Measurements from ENCODE around the gene WDR37. TPM values are rescaled to one million over a fixed set of nuclear protein-coding genes. Genes with fewer than 3 reads are reported as not detected.

WDR37 gene
- total and polyA plus RNA-seq, 9 of the 15 experiments (the other 6 are each of a cell fraction or from before 2014, with no cell fraction given) = 2.3 to 11.6 (median 6.7) TPM

DNA sequence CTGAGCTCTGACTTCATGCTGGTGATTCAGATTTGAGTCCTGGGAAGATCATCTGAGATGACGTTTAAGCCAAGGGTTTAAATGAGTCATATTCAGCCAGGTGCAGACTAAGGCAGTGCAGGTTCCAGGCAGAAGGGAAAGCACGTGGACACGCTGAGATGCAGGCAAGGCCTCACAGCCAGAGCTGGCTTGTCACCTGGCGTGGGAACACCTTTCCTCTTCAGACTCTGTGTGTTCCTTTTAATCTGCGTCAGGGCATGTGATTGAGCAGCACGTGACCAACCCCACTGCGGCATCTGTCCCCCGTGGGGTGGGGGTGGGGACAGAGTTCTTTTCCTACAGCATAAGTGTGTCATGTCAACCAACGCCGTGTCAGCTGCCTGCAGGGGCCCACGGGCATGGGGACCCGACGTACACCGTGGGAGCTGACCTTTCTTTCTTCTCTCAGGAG, 19.8 kb upstream of the WDR37 start:
- peak overlapping the region in 1 of 2 experiments; percentile 65; a peak in 1 of 4 replicates for H3K9ac ChIP-seq (ENCODE audit: insufficient read depth in 1 of 2, low read depth in 2 of 2, low read length in 2 of 2)
- TF ChIP-seq JUND (IDR thresholded peaks at IDR 0.05; ENCODE audit: borderline replicate concordance, low read depth, low read length) (peak; percentile 60; the same call in 1 of the 2 replicates), JUND (tag; IDR thresholded peaks at IDR 0.05; ENCODE audit: borderline replicate concordance, low read depth, low read length) (no peak; the same call in 2 of the 3 replicates), FOSL1 (tag; conservative IDR thresholded peaks at IDR 0.05) (peak; percentile 70), CBFA2T3 (IDR thresholded peaks at IDR 0.05) (peak; percentile 23; the same call in 1 of the 2 replicates), CREM (IDR thresholded peaks at IDR 0.05; ENCODE audit: low read depth) (peak; percentile 22; the same call in 1 of the 2 replicates), USF1 (CRISPR knock-in tag; IDR thresholded peaks at IDR 0.05) (peak; percentile 39; the same call in 1 of the 2 replicates), JUN (IDR thresholded peaks at IDR 0.05; ENCODE audit: borderline replicate concordance, low read depth, low read length) (0 out of 2 replicates have a peak, but pooled peaks have one; percentile 36), JUN (CRISPR knock-in tag; IDR thresholded peaks at IDR 0.05; ENCODE audit: borderline replicate concordance) (no peak), UBTF (IDR thresholded peaks at IDR 0.05; ENCODE audit: borderline replicate concordance in 1 of 2, low read depth in 2 of 2, low read length in 2 of 2) (no peak), ARID1B (IDR thresholded peaks at IDR 0.05) (0 out of 2 replicates have a peak, but pooled peaks have one; percentile 16), CREB1 (IDR thresholded peaks at IDR 0.05) (no peak), CREB1 (CRISPR knock-in tag; IDR thresholded peaks at IDR 0.05) (0 out of 2 replicates have a peak, but pooled peaks have one; percentile 12)
- TF ChIP-seq, protein P1, sequence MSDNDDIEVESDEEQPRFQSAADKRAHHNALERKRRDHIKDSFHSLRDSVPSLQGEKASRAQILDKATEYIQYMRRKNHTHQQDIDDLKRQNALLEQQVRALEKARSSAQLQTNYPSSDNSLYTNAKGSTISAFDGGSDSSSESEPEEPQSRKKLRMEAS (CRISPR knock-in tag; IDR thresholded peaks at IDR 0.05) = peak; percentile 59
- TF ChIP-seq, protein P2, sequence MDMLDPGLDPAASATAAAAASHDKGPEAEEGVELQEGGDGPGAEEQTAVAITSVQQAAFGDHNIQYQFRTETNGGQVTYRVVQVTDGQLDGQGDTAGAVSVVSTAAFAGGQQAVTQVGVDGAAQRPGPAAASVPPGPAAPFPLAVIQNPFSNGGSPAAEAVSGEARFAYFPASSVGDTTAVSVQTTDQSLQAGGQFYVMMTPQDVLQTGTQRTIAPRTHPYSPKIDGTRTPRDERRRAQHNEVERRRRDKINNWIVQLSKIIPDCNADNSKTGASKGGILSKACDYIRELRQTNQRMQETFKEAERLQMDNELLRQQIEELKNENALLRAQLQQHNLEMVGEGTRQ (CRISPR knock-in tag; IDR thresholded peaks at IDR 0.05) = 0 out of 2 replicates have a peak, but pooled peaks have one; percentile 4

More for the DNA sequence above, 19.8 kb upstream of the WDR37 start:
- DNase-seq (ENCODE audit: extremely low read depth in 1 of 4, low spot score in 3 of 4) (peak in 1 of 4 experiments; percentile 28), ATAC-seq (peak; percentile 52), FAIRE-seq (no peak)
- no peak overlapping the region for H3K4me3 ChIP-seq
- no peaks in the 10 kb centered on the region for H3K79me2 ChIP-seq (ENCODE audit: control insufficient read depth, insufficient read depth, low read length)
- no peak overlapping the region for H3K27ac ChIP-seq (ENCODE audit: extremely low read depth, low read depth, low read length)
- CTCF ChIA-PET (ENCODE audit: low intra/inter-chr PET ratio) = no interaction called here
- no peaks in the 10 kb centered on the region for H3K27me3 ChIP-seq (ENCODE audit: control insufficient read depth in 2 of 2, insufficient read depth in 2 of 2, low read length in 2 of 2)
- H3K9me3 ChIP-seq (replicated peaks; ENCODE audit: control insufficient read depth, insufficient read depth, low read depth, low read length) = no peaks in the 10 kb centered on the region
- no peaks in the 10 kb centered on the region for H3K9me1 ChIP-seq (ENCODE audit: control insufficient read depth, insufficient read depth, low read length)
- intact Hi-C loops (cut with micrococcal nuclease) (no loop called here), in situ Hi-C loops (cut with MboI) (no loop called here)
- no TSS peak for BruUV-seq (replicated peaks)
- POLR2A ChIA-PET = interaction anchor here (0.6 to 3.4 kb wide), 9 partner anchors 9 to 210 kb away, joined by 3 to 25 read pairs (median 8); partner anchors contain the start of genes IDI1 and IDI2
- no peaks in the 10 kb centered on the region; the same call in 1 of the 2 replicates for H4K20me1 ChIP-seq (replicated peaks; ENCODE audit: control insufficient read depth, insufficient read depth, low read length)
- no peak overlapping the region for H3K4me2 ChIP-seq (ENCODE audit: insufficient read depth, low read length)
- H2AFZ ChIP-seq (ENCODE audit: low read depth, low read length) = no peak overlapping the region
- WGBS (ENCODE audit: insufficient coverage, low coverage, missing lambda C conversion rate) = 50% methylated on average over 8 of the region's 14 CpGs
- peaks cover 2 to 3% of the 10 kb centered on the region in 2 experiments; a peak in 2 of 5 replicates for H3K4me1 ChIP-seq (replicated peaks in 1 of 2; ENCODE audit: control insufficient read depth in 2 of 2, insufficient read depth in 2 of 2, low read length in 2 of 2)
- H3K36me3 ChIP-seq (ENCODE audit: control insufficient read depth, insufficient read depth, low read length) = peaks cover 31% of the 10 kb centered on the region

All from K562 (cell line).